ENCODE measurements around the gene LSM12.

The LSM12 gene

DNA sequence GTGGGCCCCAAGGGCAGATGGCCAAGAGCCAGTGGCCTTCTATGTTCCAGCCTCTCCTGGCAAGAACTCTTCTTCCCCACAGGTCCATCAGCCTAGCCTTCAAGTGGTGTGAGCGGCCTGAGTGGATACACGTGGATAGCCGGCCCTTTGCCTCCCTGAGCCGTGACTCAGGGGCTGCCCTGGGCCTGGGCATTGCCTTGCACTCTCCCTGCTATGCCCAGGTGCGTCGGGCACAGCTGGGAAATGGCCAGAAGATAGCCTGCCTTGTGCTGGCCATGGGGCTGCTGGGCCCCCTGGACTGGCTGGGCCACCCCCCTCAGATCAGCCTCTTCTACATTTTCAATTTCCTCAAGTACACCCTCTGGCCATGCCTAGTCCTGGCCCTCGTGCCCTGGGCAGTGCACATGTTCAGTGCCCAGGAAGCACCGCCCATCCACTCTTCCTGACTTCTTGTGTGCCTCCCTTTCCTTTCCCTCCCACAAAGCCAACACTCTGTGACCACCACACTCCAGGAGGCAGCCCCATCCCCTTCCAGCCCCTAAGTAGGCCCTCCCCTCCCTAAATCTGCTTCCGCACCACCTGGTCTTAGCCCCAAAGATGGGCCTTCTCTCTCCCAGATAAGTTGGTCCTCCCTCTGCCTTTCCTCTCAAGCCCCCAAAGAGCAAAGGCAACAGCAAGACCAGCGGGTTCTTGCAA is 9.3 kb upstream of the LSM12 start:
- in situ Hi-C loops (cut with HindIII; ENCODE audit: low sequenced_read_pairs), result no loop called here
- no peak overlapping the region for H3K4me3 ChIP-seq (ENCODE audit: low read depth, low read length)
- no peak for TF ChIP-seq CTCF (IDR thresholded peaks at IDR 0.05; ENCODE audit: low read depth, low read length)
- DNase-seq (ENCODE audit: low read depth, low spot score), result no peak

DNA sequence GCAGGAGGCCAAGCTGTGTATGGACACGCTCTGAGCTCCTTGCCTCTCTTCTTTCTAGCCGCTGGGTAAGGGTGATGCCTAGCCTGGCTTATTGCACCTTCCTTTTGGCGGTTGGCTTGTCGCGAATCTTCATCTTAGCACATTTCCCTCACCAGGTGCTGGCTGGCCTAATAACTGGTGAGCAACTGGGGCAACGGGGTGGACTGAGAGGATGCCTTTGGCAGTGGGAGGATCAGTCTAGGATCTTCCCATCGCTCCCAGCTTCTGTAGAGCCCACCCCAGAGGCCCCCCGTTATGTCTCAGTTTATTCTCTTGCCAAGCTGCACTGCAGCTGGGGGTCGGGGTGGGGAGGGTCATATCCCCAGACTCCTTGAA is 8.4 kb upstream of the LSM12 start:
- DNase-seq (ENCODE audit: low read depth, low spot score), result no peak
- H3K4me3 ChIP-seq (ENCODE audit: low read depth, low read length), result no peak overlapping the region
- in situ Hi-C loops (cut with HindIII; ENCODE audit: low sequenced_read_pairs), result no loop called here
- no peak for TF ChIP-seq CTCF (IDR thresholded peaks at IDR 0.05; ENCODE audit: low read depth, low read length)

DNA sequence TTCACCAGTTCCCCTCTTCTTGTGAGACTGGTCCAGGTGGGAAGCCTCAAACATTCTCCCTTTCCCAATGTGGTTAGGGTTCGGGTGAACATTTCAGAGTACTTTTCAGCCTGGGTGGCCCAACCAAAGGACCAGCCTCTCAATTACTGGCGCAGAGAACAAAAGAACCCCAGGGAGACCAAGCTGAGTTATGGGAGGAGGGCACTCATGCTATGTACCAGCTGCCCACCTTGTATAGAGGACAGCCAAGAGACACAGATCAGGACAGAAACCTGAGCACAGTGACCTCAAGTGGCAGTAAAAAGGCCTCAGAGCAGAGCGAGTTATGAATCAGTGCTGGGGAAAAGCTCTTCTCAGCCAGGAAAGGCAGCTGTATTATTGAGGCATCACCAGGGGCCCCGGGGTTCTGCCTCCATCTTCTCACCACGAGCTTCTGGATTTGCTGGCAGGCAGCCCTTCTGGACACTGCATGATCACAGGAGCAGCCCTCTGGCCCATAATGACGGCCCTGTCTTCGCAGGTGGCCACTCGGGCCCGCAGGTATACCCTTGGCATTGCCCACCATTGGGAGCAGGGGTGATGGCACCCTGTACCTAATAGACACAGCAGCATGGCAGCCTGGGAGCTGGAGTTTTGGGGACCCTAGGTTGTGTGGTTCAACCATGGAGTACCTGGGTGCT is 7.9 kb upstream of the LSM12 start:
- DNase-seq (ENCODE audit: low read depth, low spot score), result no peak
- TF ChIP-seq CTCF (IDR thresholded peaks at IDR 0.05; ENCODE audit: low read depth, low read length), result no peak
- in situ Hi-C loops (cut with HindIII; ENCODE audit: low sequenced_read_pairs), result no loop called here
- H3K4me3 ChIP-seq (ENCODE audit: low read depth, low read length), result no peak overlapping the region

DNA sequence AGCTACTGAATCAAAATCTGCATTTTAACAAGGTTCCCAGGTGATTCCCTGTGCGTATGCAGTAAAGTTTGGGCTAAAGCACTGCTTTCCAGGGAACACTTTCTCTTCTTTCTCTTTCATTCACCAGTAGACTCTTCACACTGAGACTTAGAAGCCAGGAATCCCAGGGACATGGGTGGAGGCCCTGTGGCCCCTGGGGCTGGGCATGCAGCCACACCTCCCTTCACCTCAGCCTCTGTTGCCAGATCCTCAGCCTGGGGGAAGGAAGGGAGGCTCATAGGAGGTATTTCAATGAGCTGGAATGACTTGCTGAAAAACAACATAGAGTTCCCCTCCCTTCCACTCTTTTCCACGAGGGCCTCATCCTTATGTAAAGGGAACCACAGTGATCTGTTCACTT is 5.3 kb upstream of the LSM12 start:
- H3K4me3 ChIP-seq (ENCODE audit: low read depth, low read length), result peak overlapping the region; percentile 70
- in situ Hi-C loops (cut with HindIII; ENCODE audit: low sequenced_read_pairs), result no loop called here
- TF ChIP-seq CTCF (IDR thresholded peaks at IDR 0.05; ENCODE audit: low read depth, low read length), result no peak
- no peak for DNase-seq (ENCODE audit: low read depth, low spot score)

DNA sequence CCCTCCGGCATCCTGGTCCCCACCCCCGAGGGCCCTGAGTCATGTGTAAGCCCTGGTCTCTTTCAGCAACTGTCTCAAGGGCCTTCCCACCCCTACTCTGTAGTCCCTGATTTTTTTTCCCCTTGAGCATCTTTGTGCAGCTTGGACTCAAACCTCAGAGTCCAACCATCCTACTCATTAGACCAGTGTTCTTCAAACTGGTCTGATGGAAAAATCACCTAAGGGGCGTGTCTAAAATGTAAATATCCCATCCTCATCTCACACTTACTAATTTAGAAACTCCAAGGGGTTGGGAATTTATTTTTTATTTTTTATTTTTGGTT is 4.7 kb upstream of the LSM12 start:
- DNase-seq (ENCODE audit: low read depth, low spot score), result no peak
- TF ChIP-seq CTCF (IDR thresholded peaks at IDR 0.05; ENCODE audit: low read depth, low read length), result no peak
- in situ Hi-C loops (cut with HindIII; ENCODE audit: low sequenced_read_pairs), result no loop called here

GRCh38 chr17:44070455-44071197 is 4.2 kb upstream of the LSM12 start, which contains the start of gene G6PC3:
TSS of gene G6PC3 (plus strand) at chr17:44070735. CDS start at chr17:44070966, 231 bp downstream.
- no peak for TF ChIP-seq CTCF (IDR thresholded peaks at IDR 0.05; ENCODE audit: low read depth, low read length)
- in situ Hi-C loops (cut with HindIII; ENCODE audit: low sequenced_read_pairs), result no loop called here
- H3K4me3 ChIP-seq (ENCODE audit: low read depth, low read length), result peak within 1 kb of the TSS; percentile 70
- DNase-seq (ENCODE audit: low read depth, low spot score), result peak; percentile 99

More for the DNA sequence above, 4.7 kb upstream of the LSM12 start:
- H3K4me3 ChIP-seq (ENCODE audit: low read depth, low read length), result peak overlapping the region; percentile 70
